Keratinocyte (primary cell): ENCODE results near the gene PDIA6. TPM values are rescaled to one million over a fixed set of nuclear protein-coding genes. Genes with fewer than 3 reads are reported as not detected.

Experiments
- DNase-seq: peaks from one replicate; pipeline ENCODE4 v3.0.0-alpha.2; 2011; ENCODE audit warnings: low read depth, missing footprints, low spot score
- FAIRE-seq: peaks from 2 replicates; lab custom pipeline; 2011; peaks lifted over from hg19 to GRCh38; lab: Jason Lieb, UNC
- H2AFZ ChIP-seq: 2 replicates; pipeline ENCODE4 v1.6.0; 2012; ENCODE audit warnings: low read length, control low read depth, inconsistent platforms; ENCODE audit not compliant: control insufficient read depth
- H3K27ac ChIP-seq: 2 replicates; pipeline ENCODE4 v1.5.1; 2011; ENCODE audit warnings: low read length; ENCODE audit not compliant: control insufficient read depth, insufficient read depth
- H3K27me3 ChIP-seq: 3 replicates; pipeline ENCODE4 v1.6.0; 2011; ENCODE audit warnings: low read length; ENCODE audit not compliant: control insufficient read depth, insufficient read depth; ENCODE audit errors: extremely low read depth
- H3K36me3 ChIP-seq, 2 experiments: 2 replicates in 1 of 2; 3 replicates in 1 of 2; pipeline ENCODE4 v1.5.1; 2011; ENCODE audit warnings: low read length in 2 of 2, mild to moderate bottlenecking in 1 of 2; ENCODE audit not compliant: control insufficient read depth in 2 of 2, insufficient read depth in 2 of 2; ENCODE audit errors: extremely low read depth in 1 of 2
- H3K4me1 ChIP-seq: 3 replicates; pipeline ENCODE4 v1.5.1; 2011; ENCODE audit warnings: low read length; ENCODE audit not compliant: control insufficient read depth, insufficient read depth; ENCODE audit errors: extremely low read depth
- H3K4me2 ChIP-seq: 3 replicates; pipeline ENCODE4 v1.6.0; 2011; ENCODE audit warnings: low read depth, low read length; ENCODE audit not compliant: control insufficient read depth, insufficient read depth; ENCODE audit errors: extremely low read depth
- H3K4me3 ChIP-seq, 3 experiments: fragments of 200-600 bp in 1 of 3; sonication (generic) in 1 of 3; 2 replicates in 2 of 3; 3 replicates in 1 of 3; pipeline ENCODE4 v1.5.1; 2011 to 2016; ENCODE audit warnings: low read length in 3 of 3, mild to moderate bottlenecking in 3 of 3, control low read depth in 2 of 3, inconsistent platforms in 1 of 3, low read depth in 1 of 3, mixed read lengths in 1 of 3, mixed run types in 1 of 3, moderate library complexity in 1 of 3; ENCODE audit not compliant: control insufficient read depth in 2 of 3, insufficient read depth in 2 of 3; ENCODE audit errors: extremely low read depth in 1 of 3
- H3K79me2 ChIP-seq: 2 replicates; pipeline ENCODE4 v1.6.0; 2012; ENCODE audit warnings: low read length; ENCODE audit not compliant: control insufficient read depth, insufficient read depth
- H3K9ac ChIP-seq: 3 replicates; pipeline ENCODE4 v1.6.0; 2011; ENCODE audit warnings: low read length; ENCODE audit not compliant: control insufficient read depth, insufficient read depth; ENCODE audit errors: extremely low read depth
- H3K9me1 ChIP-seq: 3 replicates; pipeline ENCODE4 v1.6.0; 2011; ENCODE audit warnings: low read length; ENCODE audit not compliant: control insufficient read depth, insufficient read depth; ENCODE audit errors: extremely low read depth
- H3K9me3 ChIP-seq: 2 replicates; pipeline ENCODE4 v1.5.1; 2012; ENCODE audit warnings: low read depth, low read length; ENCODE audit not compliant: control insufficient read depth
- H4K20me1 ChIP-seq: 3 replicates; pipeline ENCODE4 v1.6.0; 2011; ENCODE audit warnings: low read length; ENCODE audit not compliant: control insufficient read depth, insufficient read depth; ENCODE audit errors: extremely low read depth
- EZH2 ChIP-seq: IDR thresholded peaks from one replicate; pipeline ENCODE4 v1.6.1; 2012; ENCODE audit warnings: inconsistent platforms, mild to moderate bottlenecking, low read length, moderate library complexity
- dilution Hi-C: fragments of 300-500 bp; cut with MboI; formaldehyde crosslinking; loops from one replicate; pipeline ENCODE4 v1.7.0; 2020; ENCODE audit warnings: low sequenced_read_pairs; ENCODE audit not compliant: extremely low pct_ligation_motif_present
- polyA plus RNA-seq, 5 experiments: library from polyadenylated mRNA; depleted of rRNA in 3 of 5; stranded (reverse) in 3 of 5; stranded (forward) in 1 of 5; unstranded in 1 of 5; fragments of >200 nt; gene quantifications; 1 replicate in 1 of 5; 2 replicates in 3 of 5; 3 replicates in 1 of 5; pipeline versions ENCODE4 v1.2.1 to v1.2.3, GENCODE V29; 2011 to 2012; ENCODE audit warnings: missing spikeins in 2 of 5, low read depth in 1 of 5, low replicate concordance in 1 of 5
- TF ChIP-seq, protein P1 (sequence below), 3 experiments: IDR thresholded peaks in 1 of 3; conservative IDR thresholded peaks in 1 of 3; optimal IDR thresholded peaks in 1 of 3; 2 replicates in 2 of 3; 3 replicates in 1 of 3; pipeline versions ENCODE3 to v1.5.1; 2011; ENCODE audit warnings: low read length in 3 of 3, mild to moderate bottlenecking in 3 of 3, moderate library complexity in 2 of 3, control low read depth in 1 of 3, inconsistent platforms in 1 of 3; ENCODE audit not compliant: insufficient read depth in 2 of 3; ENCODE audit errors: extremely low read depth in 1 of 3

PDIA6 gene
- polyA plus RNA-seq, 1 donor (not counting 4 experiments of a cell fraction or from before 2014, with no cell fraction given) = 310 TPM

- TF ChIP-seq, protein P1, sequence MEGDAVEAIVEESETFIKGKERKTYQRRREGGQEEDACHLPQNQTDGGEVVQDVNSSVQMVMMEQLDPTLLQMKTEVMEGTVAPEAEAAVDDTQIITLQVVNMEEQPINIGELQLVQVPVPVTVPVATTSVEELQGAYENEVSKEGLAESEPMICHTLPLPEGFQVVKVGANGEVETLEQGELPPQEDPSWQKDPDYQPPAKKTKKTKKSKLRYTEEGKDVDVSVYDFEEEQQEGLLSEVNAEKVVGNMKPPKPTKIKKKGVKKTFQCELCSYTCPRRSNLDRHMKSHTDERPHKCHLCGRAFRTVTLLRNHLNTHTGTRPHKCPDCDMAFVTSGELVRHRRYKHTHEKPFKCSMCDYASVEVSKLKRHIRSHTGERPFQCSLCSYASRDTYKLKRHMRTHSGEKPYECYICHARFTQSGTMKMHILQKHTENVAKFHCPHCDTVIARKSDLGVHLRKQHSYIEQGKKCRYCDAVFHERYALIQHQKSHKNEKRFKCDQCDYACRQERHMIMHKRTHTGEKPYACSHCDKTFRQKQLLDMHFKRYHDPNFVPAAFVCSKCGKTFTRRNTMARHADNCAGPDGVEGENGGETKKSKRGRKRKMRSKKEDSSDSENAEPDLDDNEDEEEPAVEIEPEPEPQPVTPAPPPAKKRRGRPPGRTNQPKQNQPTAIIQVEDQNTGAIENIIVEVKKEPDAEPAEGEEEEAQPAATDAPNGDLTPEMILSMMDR (optimal IDR thresholded peaks at IDR 0.05 in 1 of 3, IDR thresholded peaks at IDR 0.05 in 1 of 3, conservative IDR thresholded peaks at IDR 0.05 in 1 of 3; ENCODE audit: extremely low read depth in 1 of 3, insufficient read depth in 2 of 3, low read length in 3 of 3) = no peak
- TF ChIP-seq EZH2 = no peak
- Histone ChIP-seq H3K9me1 (no peaks in the 10 kb centered on the region), H3K9me3 (no peaks in the 10 kb centered on the region), H3K27me3 (no peaks in the 10 kb centered on the region), H3K79me2 (no peaks in the 10 kb centered on the region), H3K27ac (no peak overlapping the region), H3K36me3 (no peaks in the 10 kb centered on the region), H3K9ac (no peak overlapping the region), H3K4me1 (peaks cover 15% of the 10 kb centered on the region), H3K4me3 (no peak overlapping the region), H2AFZ (no peak overlapping the region), H3K4me2 (no peak overlapping the region), H4K20me1 (no peaks in the 10 kb centered on the region)
- FAIRE-seq = no peak
- no peak for DNase-seq
- dilution Hi-C loops = no loop called here
Measured at GRCh38 chr2:10771786-10772185, 40.8 kb downstream of the PDIA6 start.

GRCh38 chr2:10770956-10771750 lies 41.4 kb downstream of the PDIA6 start:
- H3K4me2 ChIP-seq = no peak overlapping the region
- no peak for DNase-seq
- no peaks in the 10 kb centered on the region for H3K79me2 ChIP-seq
- H3K4me1 ChIP-seq = peaks cover 15% of the 10 kb centered on the region
- FAIRE-seq = no peak
- H4K20me1 ChIP-seq = no peaks in the 10 kb centered on the region
- no peaks in the 10 kb centered on the region for H3K9me3 ChIP-seq
- H3K9ac ChIP-seq = no peak overlapping the region
- H2AFZ ChIP-seq = no peak overlapping the region
- H3K36me3 ChIP-seq = no peaks in the 10 kb centered on the region
- no peak overlapping the region for H3K4me3 ChIP-seq
- no peaks in the 10 kb centered on the region for H3K27me3 ChIP-seq
- no peak overlapping the region for H3K27ac ChIP-seq
- H3K9me1 ChIP-seq = no peaks in the 10 kb centered on the region
- no peak for TF ChIP-seq EZH2
- TF ChIP-seq, protein P1 (optimal IDR thresholded peaks at IDR 0.05 in 1 of 3, IDR thresholded peaks at IDR 0.05 in 1 of 3, conservative IDR thresholded peaks at IDR 0.05 in 1 of 3; ENCODE audit: extremely low read depth in 1 of 3, insufficient read depth in 2 of 3, low read length in 3 of 3) = no peak
- dilution Hi-C loops = no loop called here
